PC-9 (cell line): ENCODE data around the gene RPL27. TPM values are rescaled to one million over a fixed set of nuclear protein-coding genes. Genes with fewer than 3 reads are reported as not detected.

Experiments used
- BruUV-seq: library from RNA; stranded (reverse); fragments of 400-500 nt; replicated peaks from 2 replicates; lab custom pipeline; 2021; lab: Mats Ljungman, UMichigan
- CTCF ChIA-PET: fragments of 300-600 bp; sonication (Branson Sonifier 250); formaldehyde crosslinking; loops from one replicate; lab custom pipeline; 2022; ENCODE audit warnings: antibody characterized with exemption; lab: Charles Lee
- POLR2A ChIA-PET: fragments of 300-600 bp; sonication (Branson Sonifier 250); formaldehyde crosslinking; loops from one replicate; lab custom pipeline; 2022; ENCODE audit warnings: antibody characterized with exemption; ENCODE audit not compliant: unreplicated experiment; lab: Charles Lee
- DNase-seq, 2 experiments: peaks; one replicate each; pipeline versions ENCODE4 v3.0.0 to v3.0.0-alpha.2; 2015 to 2022; ENCODE audit warnings: mixed read lengths in 1 of 2
- H2AFZ ChIP-seq: fragments of 200-600 bp; sonication (generic); 2 replicates; pipeline ENCODE4 v1.8.1; 2017; ENCODE audit warnings: antibody characterized with exemption
- H3F3A ChIP-seq: fragments of 200-600 bp; sonication (generic); 2 replicates; pipeline ENCODE4 v1.8.1; 2017; ENCODE audit warnings: antibody characterized with exemption, mild to moderate bottlenecking, low read depth; ENCODE audit not compliant: insufficient read depth
- H3K27ac ChIP-seq: fragments of 200-600 bp; sonication (generic); 2 replicates; pipeline ENCODE4 v1.6.1; 2016; ENCODE audit warnings: mixed run types
- H3K27me3 ChIP-seq: fragments of 200-600 bp; sonication (generic); 2 replicates; pipeline ENCODE4 v1.6.1; 2016; ENCODE audit warnings: low read depth, mixed run types; ENCODE audit not compliant: insufficient read depth
- H3K36me3 ChIP-seq: fragments of 200-600 bp; sonication (generic); 2 replicates; pipeline ENCODE4 v1.6.1; 2016; ENCODE audit warnings: low read depth, mixed run types
- H3K4me1 ChIP-seq: fragments of 200-600 bp; sonication (generic); replicated peaks from 2 replicates; pipeline ENCODE4 v1.6.1; 2016; ENCODE audit warnings: mixed run types; ENCODE audit not compliant: insufficient read depth
- H3K4me2 ChIP-seq: fragments of 200-600 bp; sonication (generic); 2 replicates; pipeline ENCODE4 v1.6.1; 2017; ENCODE audit warnings: mixed run types
- H3K4me3 ChIP-seq: fragments of 200-600 bp; sonication (generic); 2 replicates; pipeline ENCODE4 v1.6.1; 2016; ENCODE audit warnings: mixed run types
- H3K79me2 ChIP-seq: fragments of 200-600 bp; sonication (generic); 2 replicates; pipeline ENCODE4 v1.6.1; 2017; ENCODE audit warnings: low read depth, mixed run types
- H3K9me2 ChIP-seq: fragments of 200-600 bp; sonication (generic); 2 replicates; pipeline ENCODE4 v1.8.1; 2017; ENCODE audit warnings: mild to moderate bottlenecking; ENCODE audit not compliant: insufficient read depth
- H3K9me3 ChIP-seq: fragments of 200-600 bp; sonication (generic); 2 replicates; pipeline ENCODE4 v1.8.1; 2016; ENCODE audit warnings: low read depth; ENCODE audit not compliant: insufficient read depth
- H4K20me1 ChIP-seq: fragments of 200-600 bp; sonication (generic); 2 replicates; pipeline ENCODE4 v1.8.1; 2017; ENCODE audit not compliant: insufficient read depth
- EZH2 ChIP-seq: fragments of 200-600 bp; sonication (generic); IDR thresholded peaks from 2 replicates; pipeline ENCODE4 v1.8.0; 2017; ENCODE audit warnings: antibody characterized with exemption, low read depth
- intact Hi-C: fragments of 100-400 bp; cut with micrococcal nuclease; formaldehyde crosslinking; loops from one replicate; pipeline ENCODE4 v1.10.0; 2022; ENCODE audit not compliant: unreplicated experiment
- total RNA-seq: library from RNA; stranded (reverse); gene quantifications from 2 replicates; pipeline ENCODE4 v1.2.3, GENCODE V29; 2021
- TF ChIP-seq, protein P1 (sequence below): fragments of 200-600 bp; sonication (generic); conservative IDR thresholded peaks from 2 replicates; pipeline ENCODE4 v1.6.1; 2017; ENCODE audit warnings: mixed run types, antibody characterized with exemption, mild to moderate bottlenecking, moderate library complexity

The RPL27 gene
- total RNA-seq, 1 experiment from 2014 or later, result 950 TPM

DNA sequence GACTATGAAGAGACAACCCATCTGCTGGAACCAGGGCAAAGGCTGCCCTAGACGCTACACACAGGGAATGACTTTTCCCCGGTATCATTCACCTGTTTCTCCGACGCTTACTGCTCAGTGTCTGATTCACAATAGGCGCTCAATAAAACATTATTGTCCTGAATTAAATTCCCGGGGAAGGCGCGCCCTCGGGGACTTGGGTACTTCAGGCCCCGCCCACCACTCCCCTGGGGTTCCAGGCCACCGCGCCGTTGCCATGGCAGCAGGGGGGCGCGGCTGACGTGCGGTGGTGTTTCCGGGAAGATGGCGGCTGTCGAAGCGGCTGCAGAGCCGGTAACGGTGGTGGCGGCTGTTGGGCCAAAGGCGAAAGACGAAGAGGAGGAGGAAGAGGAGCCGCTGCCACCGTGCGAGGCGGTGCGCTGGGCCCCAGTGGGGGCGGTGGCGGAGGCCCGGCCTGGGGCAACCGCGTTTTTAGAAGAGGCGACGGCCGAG is 17.9 kb upstream of the RPL27 start, which contains the start of gene RUNDC1:
RUNDC1 (plus strand) TSS at position 292 of the 492 bp plus-strand sequence; CDS start at position 304, 12 bp downstream.
- Histone ChIP-seq H3K36me3 (0 out of 2 replicates have a peak, but pooled peaks cover 4% of the 10 kb centered on the region), H3K27ac (peak within 1 kb of the TSS; percentile 25; the same call in 1 of the 2 replicates), H3K9me3 (no peaks in the 10 kb centered on the region), H3K4me3 (peak within 1 kb of the TSS; percentile 81), H3K9me2 (no peaks in the 10 kb centered on the region), H3F3A (no peaks in the 10 kb centered on the region; the same call in 1 of the 2 replicates), H3K4me1 (peaks cover 20% of the 10 kb centered on the region), H3K27me3 (no peaks in the 10 kb centered on the region), H3K79me2 (peaks cover 44% of the 10 kb centered on the region), H2AFZ (peak within 1 kb of the TSS; percentile 80), H4K20me1 (peaks cover 4% of the 10 kb centered on the region; the same call in 1 of the 2 replicates), H3K4me2 (peak within 1 kb of the TSS; percentile 95)
- ChIA-PET POLR2A (no interaction called here), CTCF (no interaction called here)
- intact Hi-C loops, result loop anchor here (1.0 kb wide), 1 partner anchor 10 kb away; no protein-coding TSS in a partner anchor
- DNase-seq, result peak; percentile 80 to 90
- no TSS peak for BruUV-seq
- no peak for TF ChIP-seq EZH2
- TF ChIP-seq, protein P1, sequence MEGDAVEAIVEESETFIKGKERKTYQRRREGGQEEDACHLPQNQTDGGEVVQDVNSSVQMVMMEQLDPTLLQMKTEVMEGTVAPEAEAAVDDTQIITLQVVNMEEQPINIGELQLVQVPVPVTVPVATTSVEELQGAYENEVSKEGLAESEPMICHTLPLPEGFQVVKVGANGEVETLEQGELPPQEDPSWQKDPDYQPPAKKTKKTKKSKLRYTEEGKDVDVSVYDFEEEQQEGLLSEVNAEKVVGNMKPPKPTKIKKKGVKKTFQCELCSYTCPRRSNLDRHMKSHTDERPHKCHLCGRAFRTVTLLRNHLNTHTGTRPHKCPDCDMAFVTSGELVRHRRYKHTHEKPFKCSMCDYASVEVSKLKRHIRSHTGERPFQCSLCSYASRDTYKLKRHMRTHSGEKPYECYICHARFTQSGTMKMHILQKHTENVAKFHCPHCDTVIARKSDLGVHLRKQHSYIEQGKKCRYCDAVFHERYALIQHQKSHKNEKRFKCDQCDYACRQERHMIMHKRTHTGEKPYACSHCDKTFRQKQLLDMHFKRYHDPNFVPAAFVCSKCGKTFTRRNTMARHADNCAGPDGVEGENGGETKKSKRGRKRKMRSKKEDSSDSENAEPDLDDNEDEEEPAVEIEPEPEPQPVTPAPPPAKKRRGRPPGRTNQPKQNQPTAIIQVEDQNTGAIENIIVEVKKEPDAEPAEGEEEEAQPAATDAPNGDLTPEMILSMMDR, result no peak

DNA sequence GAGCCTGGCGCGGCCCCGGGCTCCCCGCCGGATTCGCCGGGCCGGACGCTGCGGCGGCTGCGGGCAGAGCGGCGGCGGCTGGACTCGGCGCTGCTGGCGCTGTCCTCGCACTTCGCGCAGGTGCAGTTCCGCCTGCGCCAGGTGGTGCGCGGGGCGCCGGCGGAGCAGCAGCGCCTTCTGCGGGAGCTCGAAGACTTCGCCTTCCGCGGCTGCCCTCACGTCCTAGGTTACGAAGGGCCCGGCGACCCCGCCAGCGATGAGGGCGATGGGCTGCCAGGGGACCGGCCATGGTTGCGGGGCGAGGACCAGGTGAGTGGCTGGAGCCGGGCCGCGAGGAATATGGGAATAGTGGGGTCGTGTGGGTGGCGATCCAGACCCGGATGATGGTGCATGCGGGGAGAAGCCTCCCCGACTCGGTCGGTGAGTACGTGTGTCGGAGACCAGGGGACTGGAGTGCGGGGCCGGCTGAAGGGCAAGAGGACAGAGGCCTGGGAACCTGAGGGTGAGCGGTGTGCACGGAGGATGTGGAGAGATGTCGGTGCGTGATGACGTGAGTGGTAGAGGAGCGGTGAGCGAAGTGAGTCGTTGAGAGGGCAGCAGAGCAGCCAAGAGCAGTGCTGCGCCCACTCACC is 17.3 kb upstream of the RPL27 start:
- Histone ChIP-seq H3K27me3 (no peaks in the 10 kb centered on the region), H3K27ac (peak overlapping the region; percentile 25; the same call in 1 of the 2 replicates), H3K9me2 (no peaks in the 10 kb centered on the region), H3K4me3 (peak overlapping the region; percentile 81), H4K20me1 (peaks cover 4% of the 10 kb centered on the region; the same call in 1 of the 2 replicates), H3K4me1 (peaks cover 20% of the 10 kb centered on the region), H3K36me3 (0 out of 2 replicates have a peak, but pooled peaks cover 4% of the 10 kb centered on the region), H3F3A (no peaks in the 10 kb centered on the region; the same call in 1 of the 2 replicates), H3K9me3 (no peaks in the 10 kb centered on the region), H3K4me2 (peak overlapping the region; percentile 95), H2AFZ (peak overlapping the region; percentile 80), H3K79me2 (peaks cover 47% of the 10 kb centered on the region)
- ChIA-PET POLR2A (no interaction called here), CTCF (no interaction called here)
- peak in 1 of 2 experiments; percentile 29 for DNase-seq
- intact Hi-C loops, result loop anchor here (1.0 kb wide), 1 partner anchor 9 kb away; no protein-coding TSS in a partner anchor
- TF ChIP-seq EZH2, result no peak
- TF ChIP-seq, protein P1, result no peak
- BruUV-seq, result no TSS peak

DNA sequence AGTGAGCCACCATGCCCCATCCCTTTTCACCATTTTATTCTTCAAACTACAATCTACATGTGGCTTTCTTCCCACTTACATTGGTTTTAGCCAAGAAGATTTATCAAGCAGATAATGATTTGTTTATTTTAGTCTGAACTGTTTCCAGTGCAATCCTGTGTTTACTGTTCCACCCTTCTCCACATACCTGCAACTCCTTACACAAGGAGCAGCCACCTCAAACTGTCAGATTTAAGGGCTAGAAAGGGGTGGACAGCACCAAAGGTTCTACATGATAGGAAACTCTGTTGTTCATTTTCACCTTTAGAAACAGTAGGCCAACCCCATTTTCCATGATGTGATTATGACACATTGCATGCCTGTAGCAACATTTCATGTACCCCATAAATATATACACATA is 16.0 kb upstream of the RPL27 start:
- Histone ChIP-seq H3K4me3 (peak overlapping the region; percentile 81; the same call in 1 of the 2 replicates), H3K79me2 (peaks cover 51% of the 10 kb centered on the region), H3F3A (peaks cover 4% of the 10 kb centered on the region; the same call in 1 of the 2 replicates), H3K4me1 (peaks cover 20% of the 10 kb centered on the region), H3K36me3 (peaks cover 11% of the 10 kb centered on the region; the same call in 1 of the 2 replicates), H3K27me3 (no peaks in the 10 kb centered on the region), H3K9me3 (no peaks in the 10 kb centered on the region), H4K20me1 (peaks cover 4% of the 10 kb centered on the region; the same call in 1 of the 2 replicates), H3K4me2 (peak overlapping the region; percentile 95), H3K27ac (0 out of 2 replicates have a peak overlapping the region, but pooled peaks have one; percentile 37), H3K9me2 (no peaks in the 10 kb centered on the region), H2AFZ (no peak overlapping the region)
- TF ChIP-seq, protein P1, result no peak
- TF ChIP-seq EZH2, result no peak
- no TSS peak for BruUV-seq
- DNase-seq, result no peak
- intact Hi-C loops, result no loop called here
- POLR2A ChIA-PET, result no interaction called here
- CTCF ChIA-PET, result interaction anchor here (0.6 kb wide), 1 partner anchor 109 kb away, joined by 3 read pairs; no protein-coding TSS in a partner anchor
